AG10803 (cell line): ENCODE measurements around the gene POLR3B.

Experiments used
- DNase-seq: peaks from one replicate; pipeline ENCODE4 v3.0.0; 2010; ENCODE audit warnings: low read depth
- H3K4me3 ChIP-seq: 2 replicates; pipeline ENCODE4 v1.5.1; 2011; ENCODE audit warnings: mild to moderate bottlenecking, low read length, control low read depth
- CTCF ChIP-seq: conservative IDR thresholded peaks from 2 replicates; pipeline ENCODE4 v1.5.1; 2011; ENCODE audit warnings: mild to moderate bottlenecking, low read length, control low read depth, inconsistent platforms

The POLR3B gene

GRCh38 chr12:106342397-106343213 is 14.9 kb upstream of the POLR3B start:
- no peak for TF ChIP-seq CTCF
- H3K4me3 ChIP-seq = peak overlapping the region; percentile 43
- peak; percentile 86 for DNase-seq

GRCh38 chr12:106343214-106343528 is 14.4 kb upstream of the POLR3B start:
- no peak for TF ChIP-seq CTCF
- no peak for DNase-seq
- H3K4me3 ChIP-seq = peak overlapping the region; percentile 1; the same call in 1 of the 2 replicates

GRCh38 chr12:106344131-106344530 is 13.4 kb upstream of the POLR3B start:
- no peak for DNase-seq
- no peak overlapping the region for H3K4me3 ChIP-seq
- no peak for TF ChIP-seq CTCF

- peak; percentile 65 for DNase-seq
- H3K4me3 ChIP-seq = no peak overlapping the region
- TF ChIP-seq CTCF = peak; percentile 59
These were observed 11.8 kb upstream of the POLR3B start for GRCh38 chr12:106345746-106346145.

GRCh38 chr12:106348411-106348810 is 9.1 kb upstream of the POLR3B start:
- no peak overlapping the region for H3K4me3 ChIP-seq
- DNase-seq = no peak
- no peak for TF ChIP-seq CTCF

- no peak for TF ChIP-seq CTCF
- no peak overlapping the region for H3K4me3 ChIP-seq
- DNase-seq = no peak
These were observed 4.4 kb upstream of the POLR3B start for GRCh38 chr12:106353175-106353574.

- peak overlapping the region; percentile 95 for H3K4me3 ChIP-seq
- DNase-seq = no peak
- no peak for TF ChIP-seq CTCF
These were observed 1.1 kb downstream of the POLR3B start for GRCh38 chr12:106358396-106359241.
